Measurements from ENCODE around the gene COX5B.
"Not testable (repeated sequence)": the region's sequence is repeated elsewhere in the genome, so short reads cannot be mapped to it uniquely, and the experiment has no call there.

COX5B gene

GRCh38 chr2:97673182-97673914 is 27.5 kb downstream of the COX5B start:
- no peak for DNase-seq (ENCODE audit: low read depth)

- no peak for DNase-seq (ENCODE audit: low read depth)
These were observed 28.0 kb downstream of the COX5B start for GRCh38 chr2:97673915-97674283.

- no peak for DNase-seq (ENCODE audit: low read depth)
These were observed 29.7 kb downstream of the COX5B start for GRCh38 chr2:97675430-97676113.

- no peak for DNase-seq (ENCODE audit: low read depth)
These were observed 30.8 kb downstream of the COX5B start for GRCh38 chr2:97676620-97677019.

GRCh38 chr2:97677480-97677879 is 31.6 kb downstream of the COX5B start:
- DNase-seq (ENCODE audit: low read depth), result no peak

- no peak for DNase-seq (ENCODE audit: low read depth)
These were observed 32.4 kb downstream of the COX5B start for GRCh38 chr2:97678298-97678697.

- not testable (repeated sequence) for DNase-seq (ENCODE audit: low read depth)
These were observed 41.4 kb downstream of the COX5B start for GRCh38 chr2:97687235-97687634.

- no peak for DNase-seq (ENCODE audit: low read depth)
These were observed 42.4 kb downstream of the COX5B start for GRCh38 chr2:97688062-97688827.

GRCh38 chr2:97691166-97691565 is 45.3 kb downstream of the COX5B start:
- DNase-seq (ENCODE audit: low read depth), result no peak

- DNase-seq (ENCODE audit: low read depth), result no peak
These were observed 47.6 kb downstream of the COX5B start for GRCh38 chr2:97693476-97693875.

GRCh38 chr2:97695744-97696143 is 49.9 kb downstream of the COX5B start:
- no peak for DNase-seq (ENCODE audit: low read depth)

- DNase-seq (ENCODE audit: low read depth), result peak; percentile 68
These were observed 51.7 kb downstream of the COX5B start for GRCh38 chr2:97697252-97698235.
